ENCODE results near the gene MYO1B. TPM values are rescaled to one million over a fixed set of nuclear protein-coding genes. Genes with fewer than 3 reads are reported as not detected.

The MYO1B gene
- total RNA-seq, 1 experiment from 2014 or later: 80.3 TPM

- no peaks in the 10 kb centered on the region for H3K9me3 ChIP-seq
- no peak for DNase-seq
- no peaks in the 10 kb centered on the region for H3K9me3 Mint-ChIP-seq (ENCODE audit: unreplicated experiment)
- no peak overlapping the region for H3K27ac Mint-ChIP-seq (ENCODE audit: unreplicated experiment)
- no peaks in the 10 kb centered on the region for H3K27me3 Mint-ChIP-seq (ENCODE audit: insufficient read depth, unreplicated experiment)
- peaks cover 2% of the 10 kb centered on the region; the same call in 1 of the 2 replicates for H3K36me3 ChIP-seq (ENCODE audit: control insufficient read depth, insufficient read depth, low read length)
- TF ChIP-seq, protein P1, sequence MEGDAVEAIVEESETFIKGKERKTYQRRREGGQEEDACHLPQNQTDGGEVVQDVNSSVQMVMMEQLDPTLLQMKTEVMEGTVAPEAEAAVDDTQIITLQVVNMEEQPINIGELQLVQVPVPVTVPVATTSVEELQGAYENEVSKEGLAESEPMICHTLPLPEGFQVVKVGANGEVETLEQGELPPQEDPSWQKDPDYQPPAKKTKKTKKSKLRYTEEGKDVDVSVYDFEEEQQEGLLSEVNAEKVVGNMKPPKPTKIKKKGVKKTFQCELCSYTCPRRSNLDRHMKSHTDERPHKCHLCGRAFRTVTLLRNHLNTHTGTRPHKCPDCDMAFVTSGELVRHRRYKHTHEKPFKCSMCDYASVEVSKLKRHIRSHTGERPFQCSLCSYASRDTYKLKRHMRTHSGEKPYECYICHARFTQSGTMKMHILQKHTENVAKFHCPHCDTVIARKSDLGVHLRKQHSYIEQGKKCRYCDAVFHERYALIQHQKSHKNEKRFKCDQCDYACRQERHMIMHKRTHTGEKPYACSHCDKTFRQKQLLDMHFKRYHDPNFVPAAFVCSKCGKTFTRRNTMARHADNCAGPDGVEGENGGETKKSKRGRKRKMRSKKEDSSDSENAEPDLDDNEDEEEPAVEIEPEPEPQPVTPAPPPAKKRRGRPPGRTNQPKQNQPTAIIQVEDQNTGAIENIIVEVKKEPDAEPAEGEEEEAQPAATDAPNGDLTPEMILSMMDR (IDR thresholded peaks at IDR 0.05; ENCODE audit: insufficient read depth in 1 of 2, low read depth in 1 of 2, low read length in 1 of 2, severe bottlenecking in 1 of 2, unreplicated experiment in 1 of 2): no peak
- CTCF ChIA-PET: no interaction called here
- intact Hi-C loops (cut with micrococcal nuclease; ENCODE audit: unreplicated experiment): no loop called here
- no peaks in the 10 kb centered on the region for H3K27me3 ChIP-seq (replicated peaks; ENCODE audit: control insufficient read depth, insufficient read depth, low read length)
- no TSS peak for BruUV-seq (replicated peaks)
- H3K4me1 ChIP-seq: no peaks in the 10 kb centered on the region
- H3K4me1 Mint-ChIP-seq (ENCODE audit: low read depth, unreplicated experiment): no peaks in the 10 kb centered on the region
- H3K36me3 Mint-ChIP-seq (ENCODE audit: insufficient read depth, unreplicated experiment): peaks cover 28% of the 10 kb centered on the region
- no peak overlapping the region for H3K4me3 ChIP-seq (ENCODE audit: low read depth, low read length)
- H3K4me3 Mint-ChIP-seq (ENCODE audit: unreplicated experiment): no peak overlapping the region
- POLR2A ChIA-PET: no interaction called here
These were observed 98.7 kb downstream of the MYO1B start for GRCh38 chr2:191343796-191344338.

GRCh38 chr2:191345788-191346187 lies 100.6 kb downstream of the MYO1B start:
- Histone ChIP-seq H3K36me3 (ENCODE audit: control insufficient read depth, insufficient read depth, low read length) (peaks cover 2% of the 10 kb centered on the region; the same call in 1 of the 2 replicates), H3K27me3 (replicated peaks; ENCODE audit: control insufficient read depth, insufficient read depth, low read length) (no peaks in the 10 kb centered on the region), H3K4me3 (ENCODE audit: low read depth, low read length) (no peak overlapping the region), H3K4me1 (no peaks in the 10 kb centered on the region), H3K9me3 (no peaks in the 10 kb centered on the region)
- CTCF ChIA-PET: no interaction called here
- intact Hi-C loops (cut with micrococcal nuclease; ENCODE audit: unreplicated experiment): no loop called here
- Mint-ChIP-seq H3K9me3 (ENCODE audit: unreplicated experiment) (no peaks in the 10 kb centered on the region), H3K27me3 (ENCODE audit: insufficient read depth, unreplicated experiment) (no peaks in the 10 kb centered on the region), H3K27ac (ENCODE audit: unreplicated experiment) (no peak overlapping the region), H3K36me3 (ENCODE audit: insufficient read depth, unreplicated experiment) (peaks cover 31% of the 10 kb centered on the region), H3K4me1 (ENCODE audit: low read depth, unreplicated experiment) (no peaks in the 10 kb centered on the region), H3K4me3 (ENCODE audit: unreplicated experiment) (no peak overlapping the region)
- POLR2A ChIA-PET: no interaction called here
- no TSS peak for BruUV-seq (replicated peaks)
- no peak for DNase-seq
- TF ChIP-seq, protein P1 (IDR thresholded peaks at IDR 0.05; ENCODE audit: insufficient read depth in 1 of 2, low read depth in 1 of 2, low read length in 1 of 2, severe bottlenecking in 1 of 2, unreplicated experiment in 1 of 2): no peak

DNA sequence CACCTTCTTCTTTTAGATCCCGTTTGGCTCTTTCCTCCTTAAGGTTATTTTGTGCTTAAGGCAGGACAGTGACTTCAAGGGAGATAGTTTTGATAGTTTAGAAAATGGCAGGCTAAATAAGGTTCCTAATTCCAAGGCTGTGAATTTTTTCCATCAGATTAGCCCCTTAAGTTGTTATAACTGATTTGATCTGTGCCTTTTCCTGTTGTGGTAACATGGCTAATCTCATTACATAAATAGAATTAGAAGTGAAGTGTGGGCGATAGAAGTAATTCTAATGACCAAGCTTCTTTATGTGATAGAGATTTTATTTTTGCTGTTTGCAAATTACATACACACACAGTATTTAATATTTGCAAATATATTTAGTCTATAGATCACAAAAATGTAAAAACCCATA lies 102.0 kb downstream of the MYO1B start:
- Histone ChIP-seq H3K9me3 (no peaks in the 10 kb centered on the region), H3K4me3 (ENCODE audit: low read depth, low read length) (no peak overlapping the region), H3K36me3 (ENCODE audit: control insufficient read depth, insufficient read depth, low read length) (peaks cover 2% of the 10 kb centered on the region; the same call in 1 of the 2 replicates), H3K4me1 (no peaks in the 10 kb centered on the region), H3K27me3 (replicated peaks; ENCODE audit: control insufficient read depth, insufficient read depth, low read length) (no peaks in the 10 kb centered on the region)
- ChIA-PET CTCF (no interaction called here), POLR2A (no interaction called here)
- H3K36me3 Mint-ChIP-seq (ENCODE audit: insufficient read depth, unreplicated experiment): peaks cover 22% of the 10 kb centered on the region
- no peaks in the 10 kb centered on the region for H3K27me3 Mint-ChIP-seq (ENCODE audit: insufficient read depth, unreplicated experiment)
- no peak for DNase-seq
- TF ChIP-seq, protein P1 (IDR thresholded peaks at IDR 0.05; ENCODE audit: insufficient read depth in 1 of 2, low read depth in 1 of 2, low read length in 1 of 2, severe bottlenecking in 1 of 2, unreplicated experiment in 1 of 2): no peak
- no peaks in the 10 kb centered on the region for H3K4me1 Mint-ChIP-seq (ENCODE audit: low read depth, unreplicated experiment)
- no TSS peak for BruUV-seq (replicated peaks)
- no peak overlapping the region for H3K4me3 Mint-ChIP-seq (ENCODE audit: unreplicated experiment)
- H3K27ac Mint-ChIP-seq (ENCODE audit: unreplicated experiment): no peak overlapping the region
- no peaks in the 10 kb centered on the region for H3K9me3 Mint-ChIP-seq (ENCODE audit: unreplicated experiment)
- intact Hi-C loops (cut with micrococcal nuclease; ENCODE audit: unreplicated experiment): no loop called here
